Esophagus squamous epithelium (tissue), 5 donors: Measurements from ENCODE around the gene PRPSAP2. TPM values are rescaled to one million over a fixed set of nuclear protein-coding genes. Genes with fewer than 3 reads are reported as not detected.

ENCODE experiments used
- DNase-seq: peaks from one replicate; lab custom pipeline; 2025; lab: John Stamatoyannopoulos, UW
- H3K27ac ChIP-seq, 4 donors: fragments of 200-600 bp; sonication (generic); one replicate each; pipeline ENCODE4 v1.5.1; 2016 to 2019; ENCODE audit warnings: mild to moderate bottlenecking in 1 of 4
- H3K27me3 ChIP-seq, 4 donors: fragments of 200-600 bp; sonication (generic); 1 replicate in 3 of 4; 2 replicates in 1 of 4; pipeline versions ENCODE4 v1.5.1 to v1.6.0; 2017 to 2021; ENCODE audit warnings: antibody characterized with exemption in 1 of 4
- H3K36me3 ChIP-seq, 3 donors: fragments of 200-600 bp; sonication (generic); one replicate each; pipeline ENCODE4 v1.5.1; 2016 to 2019
- H3K4me1 ChIP-seq, 3 donors: fragments of 200-600 bp; sonication (generic); one replicate each; pipeline ENCODE4 v1.5.1; 2017 to 2019
- H3K4me3 ChIP-seq, 4 donors: fragments of 200-600 bp; sonication (generic); 1 replicate in 3 of 4; 2 replicates in 1 of 4; pipeline ENCODE4 v1.5.1; 2016 to 2019; ENCODE audit warnings: mild to moderate bottlenecking in 2 of 4, moderate library complexity in 1 of 4
- H3K9me3 ChIP-seq, 3 donors: fragments of 200-600 bp; sonication (generic); one replicate each; pipeline ENCODE4 v1.5.1; 2016 to 2019
- POLR2A ChIP-seq, 4 donors: fragments of 450-650 bp; IDR thresholded peaks; one replicate each; pipeline ENCODE4 v1.6.1; 2017; ENCODE audit warnings: antibody characterized with exemption in 4 of 4, mild to moderate bottlenecking in 4 of 4, moderate library complexity in 3 of 4
- WGBS, 2 donors: methylation state at CpG; one replicate each; pipeline ENCODE4 v1.1.5; 2018; 5-methylcytosine and 5-hydroxymethylcytosine counted together
- intact Hi-C: fragments of 100-400 bp; cut with DNase I; formaldehyde crosslinking; loops from one replicate; pipeline ENCODE4 v1.15.0; 2022
- small RNA-seq, 4 donors: library from RNA; depleted of rRNA; stranded (forward); fragments of <200 nt; gene quantifications; one replicate each; pipeline ENCODE3, GENCODE V24; 2016
- total RNA-seq, 4 donors: library from RNA; depleted of rRNA; stranded (reverse); fragments of >200 nt; gene quantifications; one replicate each; pipeline ENCODE4 v1.1.0, GENCODE V29; 2016
- TF ChIP-seq, protein P1 (sequence below), 6 experiments: fragments of 450-650 bp in 4 of 6; fragments of 200-600 bp in 2 of 6; sonication (generic) in 2 of 6; IDR thresholded peaks; one replicate each; pipeline ENCODE4 v1.5.1; 2016 to 2019; ENCODE audit warnings: antibody characterized with exemption in 6 of 6, mild to moderate bottlenecking in 4 of 6, moderate library complexity in 4 of 6
- donor health status: DM: yes; HTN: yes; CAD: no.

PRPSAP2 gene
- total RNA-seq, 4 donors from 2014 or later: 26.5 to 33.2 (median 28.6) TPM

DNA sequence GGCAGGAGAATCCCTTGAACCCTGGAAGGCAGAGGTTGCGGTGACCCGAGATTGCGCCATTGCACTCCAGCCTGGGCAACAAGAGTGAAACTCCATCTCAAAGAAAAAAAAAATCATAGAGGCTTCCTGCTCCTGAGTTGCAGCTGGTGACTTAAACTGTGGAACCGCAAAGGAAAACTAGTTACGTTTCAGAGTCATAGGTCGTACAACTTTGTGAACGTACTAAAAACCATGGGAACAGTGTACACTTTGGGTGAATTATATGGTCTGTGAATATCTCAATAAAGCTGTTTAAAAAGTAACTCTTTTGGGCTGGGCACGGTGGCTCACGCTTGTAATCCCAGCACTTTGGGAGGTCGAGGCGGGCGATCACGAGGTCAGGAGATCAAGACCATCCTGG is 117.7 kb downstream of the PRPSAP2 start:
- no peaks in the 10 kb centered on the region for H3K27me3 ChIP-seq
- peaks cover 20 to 96% (median 31%) of the 10 kb centered on the region in 3 donors for H3K36me3 ChIP-seq
- TF ChIP-seq, protein P1, sequence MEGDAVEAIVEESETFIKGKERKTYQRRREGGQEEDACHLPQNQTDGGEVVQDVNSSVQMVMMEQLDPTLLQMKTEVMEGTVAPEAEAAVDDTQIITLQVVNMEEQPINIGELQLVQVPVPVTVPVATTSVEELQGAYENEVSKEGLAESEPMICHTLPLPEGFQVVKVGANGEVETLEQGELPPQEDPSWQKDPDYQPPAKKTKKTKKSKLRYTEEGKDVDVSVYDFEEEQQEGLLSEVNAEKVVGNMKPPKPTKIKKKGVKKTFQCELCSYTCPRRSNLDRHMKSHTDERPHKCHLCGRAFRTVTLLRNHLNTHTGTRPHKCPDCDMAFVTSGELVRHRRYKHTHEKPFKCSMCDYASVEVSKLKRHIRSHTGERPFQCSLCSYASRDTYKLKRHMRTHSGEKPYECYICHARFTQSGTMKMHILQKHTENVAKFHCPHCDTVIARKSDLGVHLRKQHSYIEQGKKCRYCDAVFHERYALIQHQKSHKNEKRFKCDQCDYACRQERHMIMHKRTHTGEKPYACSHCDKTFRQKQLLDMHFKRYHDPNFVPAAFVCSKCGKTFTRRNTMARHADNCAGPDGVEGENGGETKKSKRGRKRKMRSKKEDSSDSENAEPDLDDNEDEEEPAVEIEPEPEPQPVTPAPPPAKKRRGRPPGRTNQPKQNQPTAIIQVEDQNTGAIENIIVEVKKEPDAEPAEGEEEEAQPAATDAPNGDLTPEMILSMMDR (IDR thresholded peaks at IDR 0.05): no peak
- TF ChIP-seq POLR2A (IDR thresholded peaks at IDR 0.05): no peak
- DNase-seq: no peak
- intact Hi-C loops: no loop called here
- H3K4me3 ChIP-seq: no peak overlapping the region
- H3K4me1 ChIP-seq: peaks cover 4 to 51% (median 6%) of the 10 kb centered on the region in 3 donors
- no peaks in the 10 kb centered on the region for H3K9me3 ChIP-seq
- peak overlapping the region in 2 of 4 donors; percentile 76 to 82 for H3K27ac ChIP-seq
- WGBS, 2 donors: 93 to 97% methylated on average over 13 of the region's 13 CpGs

DNA sequence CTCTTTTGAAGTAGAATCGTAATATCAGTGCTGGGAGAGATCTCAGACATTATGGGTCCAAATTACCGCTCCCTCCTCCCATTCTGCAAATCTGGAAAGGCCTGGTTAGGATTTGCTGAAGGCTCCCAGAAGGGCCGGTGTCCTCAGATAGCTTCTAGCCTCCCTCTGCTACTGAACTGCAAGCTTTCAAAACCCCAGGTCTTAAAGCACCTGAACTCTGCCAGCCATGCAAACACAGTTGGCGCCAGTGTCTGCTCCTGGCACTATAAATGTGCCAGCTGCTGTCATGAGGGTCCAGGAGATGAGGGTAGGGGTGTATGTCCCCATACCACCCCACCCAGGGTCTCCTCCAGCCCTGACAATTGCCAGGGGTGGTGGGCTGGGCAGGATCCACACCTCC is 118.3 kb downstream of the PRPSAP2 start:
- no peaks in the 10 kb centered on the region for H3K9me3 ChIP-seq
- H3K4me3 ChIP-seq: no peak overlapping the region
- intact Hi-C loops: no loop called here
- no peaks in the 10 kb centered on the region for H3K27me3 ChIP-seq
- peaks cover 5 to 51% (median 6%) of the 10 kb centered on the region in 3 donors for H3K4me1 ChIP-seq
- no peak for DNase-seq
- WGBS, 2 donors: 65 to 78% methylated on average over 4 of the region's 4 CpGs
- no peak for TF ChIP-seq POLR2A (IDR thresholded peaks at IDR 0.05)
- no peak overlapping the region for H3K27ac ChIP-seq
- H3K36me3 ChIP-seq: peaks cover 14 to 96% (median 26%) of the 10 kb centered on the region in 3 donors

DNA sequence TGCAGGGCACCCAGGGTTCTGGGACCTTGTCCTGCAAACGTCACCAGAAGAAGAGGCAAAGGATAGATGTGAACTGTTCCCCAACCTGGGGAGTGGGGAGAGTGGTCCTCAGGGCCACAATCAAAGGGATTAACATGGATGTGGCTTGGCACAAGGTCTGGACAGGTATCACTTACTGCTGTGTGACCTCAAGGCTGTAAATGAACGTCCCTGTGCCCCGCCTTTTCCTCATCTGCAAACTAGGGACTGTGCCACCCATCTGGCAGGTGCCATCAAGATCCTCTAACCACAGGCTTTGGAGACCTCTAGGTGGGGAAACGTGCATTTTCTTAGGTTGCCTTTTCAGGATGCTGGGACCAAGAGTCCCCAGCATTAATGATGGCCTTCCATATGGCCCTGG is 119.1 kb downstream of the PRPSAP2 start:
- intact Hi-C loops: no loop called here

DNA sequence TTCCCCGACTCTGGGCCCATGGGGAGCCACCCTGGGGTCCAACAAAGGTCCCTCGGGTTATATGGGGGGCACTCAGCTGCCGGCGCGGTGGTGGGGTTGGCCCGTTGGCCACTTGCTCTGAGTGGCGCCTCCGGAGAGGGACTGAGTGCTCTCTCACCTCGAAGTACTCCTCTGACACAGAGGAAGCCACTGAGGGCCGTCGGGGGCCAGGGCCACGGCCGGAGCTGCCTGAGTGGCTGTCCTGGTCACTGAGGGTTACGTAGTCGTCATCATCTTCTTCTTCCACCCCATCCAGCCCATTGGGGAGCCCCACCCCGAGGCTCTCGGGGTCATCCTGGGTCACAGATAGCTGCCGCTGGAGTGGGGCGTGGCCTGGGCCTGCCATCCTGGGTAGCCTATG is 119.7 kb downstream of the PRPSAP2 start:
- TF ChIP-seq POLR2A (IDR thresholded peaks at IDR 0.05): no peak
- TF ChIP-seq, protein P1 (IDR thresholded peaks at IDR 0.05): no peak
- Histone ChIP-seq H3K4me1 (peaks cover 15 to 59% (median 21%) of the 10 kb centered on the region in 3 donors), H3K4me3 (no peak overlapping the region), H3K27ac (peak overlapping the region in 2 of 4 donors; percentile 21 to 84), H3K9me3 (no peaks in the 10 kb centered on the region), H3K36me3 (peaks cover 12 to 85% (median 15%) of the 10 kb centered on the region in 3 donors), H3K27me3 (no peaks in the 10 kb centered on the region)
- no peak for DNase-seq
- intact Hi-C loops: no loop called here
- 85 to 100% methylated on average over 1 to 4 of the region's 19 CpGs for WGBS, 2 donors

More for the DNA sequence above, 119.1 kb downstream of the PRPSAP2 start:
- WGBS, 2 donors: 51 to 65% methylated on average over 3 to 4 of the region's 4 CpGs
- TF ChIP-seq POLR2A (IDR thresholded peaks at IDR 0.05): no peak
- H3K4me3 ChIP-seq: no peak overlapping the region
- H3K36me3 ChIP-seq: peaks cover 12 to 91% (median 18%) of the 10 kb centered on the region in 3 donors
- H3K9me3 ChIP-seq: no peaks in the 10 kb centered on the region
- no peak overlapping the region for H3K27ac ChIP-seq
- H3K4me1 ChIP-seq: peaks cover 12 to 52% (median 15%) of the 10 kb centered on the region in 3 donors
- no peaks in the 10 kb centered on the region for H3K27me3 ChIP-seq
- no peak for DNase-seq

DNA sequence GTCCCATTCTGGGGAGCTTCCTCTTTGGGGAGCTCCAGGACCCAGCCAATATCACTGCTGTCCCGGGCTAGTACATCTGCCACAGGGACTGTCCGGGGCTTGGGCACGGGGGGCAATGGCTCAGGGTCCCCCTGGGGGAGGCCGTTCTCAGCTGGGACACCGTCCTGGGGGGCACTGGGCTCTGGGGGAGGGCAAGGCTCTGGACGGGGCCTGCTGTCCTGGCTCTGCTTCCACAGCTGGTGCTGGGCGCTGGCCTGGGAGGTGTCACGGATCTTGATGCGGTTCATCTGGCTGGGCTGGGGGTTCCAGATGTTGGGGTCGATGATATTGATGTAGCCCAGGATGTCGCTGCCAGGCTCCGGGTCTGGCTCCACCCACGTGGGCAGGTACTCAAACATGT is 120.1 kb downstream of the PRPSAP2 start:
- H3K9me3 ChIP-seq: no peaks in the 10 kb centered on the region
- H3K27me3 ChIP-seq: no peaks in the 10 kb centered on the region
- WGBS, 2 donors: 80% methylated on average over 1 of the region's 13 CpGs; no CpG with 5 or more reads in 1 of the 2 donors
- H3K4me1 ChIP-seq: peaks cover 19 to 63% (median 25%) of the 10 kb centered on the region in 3 donors
- H3K36me3 ChIP-seq: peaks cover 11 to 81% (median 12%) of the 10 kb centered on the region in 3 donors
- TF ChIP-seq POLR2A (IDR thresholded peaks at IDR 0.05): no peak
- TF ChIP-seq, protein P1 (IDR thresholded peaks at IDR 0.05): no peak
- H3K27ac ChIP-seq: peak overlapping the region in 2 of 4 donors; percentile 21 to 84
- intact Hi-C loops: no loop called here
- H3K4me3 ChIP-seq: no peak overlapping the region
- no peak for DNase-seq

DNA sequence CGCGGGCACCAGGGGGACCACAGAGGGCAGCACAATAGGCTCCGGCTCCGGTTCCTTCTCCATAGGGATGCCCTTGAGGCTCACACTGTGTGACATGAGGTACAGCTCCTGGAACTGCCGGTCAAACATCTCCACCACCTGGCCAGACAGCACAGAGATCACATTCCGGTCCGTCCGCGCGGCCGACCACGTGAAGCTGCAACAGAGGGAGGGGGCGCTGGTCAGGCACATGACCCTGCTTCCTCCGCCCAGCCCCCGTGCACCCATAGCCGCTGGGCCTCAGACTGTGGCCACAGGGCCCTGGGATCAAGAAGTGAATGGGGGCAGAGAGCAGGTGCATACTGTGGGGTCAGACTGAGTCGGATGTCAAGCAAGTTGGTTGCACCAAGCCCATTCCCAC is 120.7 kb downstream of the PRPSAP2 start:
- 50 to 60% methylated on average over 1 to 4 of the region's 17 CpGs for WGBS, 2 donors
- DNase-seq: no peak
- intact Hi-C loops: no loop called here
- no peak overlapping the region for H3K4me3 ChIP-seq
- no peaks in the 10 kb centered on the region for H3K27me3 ChIP-seq
- H3K36me3 ChIP-seq: peaks cover 11 to 80% (median 12%) of the 10 kb centered on the region in 3 donors
- peak overlapping the region in 2 of 4 donors; percentile 10 to 84 for H3K27ac ChIP-seq
- TF ChIP-seq, protein P1 (IDR thresholded peaks at IDR 0.05): no peak
- TF ChIP-seq POLR2A (IDR thresholded peaks at IDR 0.05): no peak
- no peaks in the 10 kb centered on the region for H3K9me3 ChIP-seq
- peaks cover 20 to 69% (median 31%) of the 10 kb centered on the region in 3 donors for H3K4me1 ChIP-seq

Small RNAs within 50 kb of the gene (small RNA-seq; reads per million reads assigned to genes)
- 0 reads per million in 4 donors for gene RF00324

Other genes with a start within 250 kb of the PRPSAP2 start
- not detected for gene TBC1D28, start 213.7 kb upstream of the PRPSAP2 start, total RNA-seq
- gene FOXO3B, start 175.8 kb upstream of the PRPSAP2 start, total RNA-seq: 1 to 10 TPM; 1.4 to 4.4 (median 2.5) TPM
- gene FBXW10, start 114.1 kb upstream of the PRPSAP2 start, total RNA-seq: under 1 TPM in 2 of 4 donors, not detected in 2; 0.09 to 0.19 TPM
- 10 to 100 TPM; 52.0 to 73.1 (median 57.9) TPM for gene TVP23B, start 76.9 kb upstream of the PRPSAP2 start, total RNA-seq
- gene SLC5A10, start 94.0 kb downstream of the PRPSAP2 start, total RNA-seq: under 1 TPM in 3 of 4 donors, not detected in 1; 0.40 to 0.76 (median 0.53) TPM
- 100 to 1,000 TPM in 1 of 4 donors, 10 to 100 TPM in 3; 44.3 to 157 (median 71.3) TPM for gene FAM83G, start 146.6 kb downstream of the PRPSAP2 start, total RNA-seq
- gene GRAP, start 188.8 kb downstream of the PRPSAP2 start, total RNA-seq: 1 to 10 TPM; 1.0 to 4.2 (median 1.7) TPM